SK-N-SH (cell line): ENCODE results near the gene USP46. TPM values are rescaled to one million over a fixed set of nuclear protein-coding genes. Genes with fewer than 3 reads are reported as not detected.

ENCODE experiments used
- CTCF ChIA-PET: fragments of 300-600, 350-600 bp; formaldehyde crosslinking; extraction: SDS; loops from one replicate; lab custom pipeline; 2021; lab: Yijun Ruan, JAX
- POLR2A ChIA-PET: fragments of 350-600 bp; sonication (Branson Sonifier 250); formaldehyde crosslinking; extraction: SDS; loops from one replicate; lab custom pipeline; 2020; ENCODE audit warnings: antibody characterized with exemption, inconsistent platforms; lab: Yijun Ruan, JAX
- DNase-seq: peaks from one replicate; pipeline ENCODE4 v3.0.0; 2012
- H2AFZ ChIP-seq: fragments of 200-600 bp; sonication (generic); 2 replicates; pipeline ENCODE4 v1.8.1; 2016; ENCODE audit warnings: antibody characterized with exemption, mild to moderate bottlenecking, low read depth
- H3F3A ChIP-seq: fragments of 200-600 bp; sonication (generic); replicated peaks from 2 replicates; pipeline ENCODE3; 2016; ENCODE audit warnings: antibody characterized with exemption, mild to moderate bottlenecking; ENCODE audit not compliant: insufficient read depth
- H3K27ac ChIP-seq, 2 experiments: fragments of 200-500 bp in 1 of 2; fragments of 200-600 bp in 1 of 2; sonication (Bioruptor generic) in 1 of 2; sonication (generic), shearing (Covaris generic) in 1 of 2; 2 replicates each; pipeline versions ENCODE4 v1.5.1 to v1.6.1; 2014 to 2016; ENCODE audit warnings: low read depth in 2 of 2, inconsistent platforms in 1 of 2, low read length in 1 of 2, mild to moderate bottlenecking in 1 of 2, mixed read lengths in 1 of 2
- H3K27me3 ChIP-seq: fragments of 200-600 bp; sonication (generic), shearing (Covaris generic); 2 replicates; pipeline ENCODE4 v1.6.1; 2016; ENCODE audit warnings: mixed run types; ENCODE audit not compliant: insufficient read depth
- H3K36me3 ChIP-seq, 2 experiments: fragments of 200-500 bp in 1 of 2; fragments of 200-600 bp in 1 of 2; sonication (Bioruptor generic) in 1 of 2; sonication (generic) in 1 of 2; replicated peaks in 1 of 2; 2 replicates each; pipeline versions ENCODE3 to v1.5.1; 2014 to 2016; ENCODE audit warnings: low read length in 1 of 2, mild to moderate bottlenecking in 1 of 2; ENCODE audit not compliant: insufficient read depth in 2 of 2, control insufficient read depth in 1 of 2
- H3K4me1 ChIP-seq, 2 experiments: fragments of 200-500 bp in 1 of 2; fragments of 200-600 bp in 1 of 2; sonication (Bioruptor generic) in 1 of 2; sonication (generic), shearing (Covaris generic) in 1 of 2; 2 replicates each; pipeline versions ENCODE4 v1.5.1 to v1.6.1; 2014 to 2016; ENCODE audit warnings: low read depth in 1 of 2, low read length in 1 of 2, mixed run types in 1 of 2; ENCODE audit not compliant: insufficient read depth in 2 of 2, control insufficient read depth in 1 of 2
- H3K4me2 ChIP-seq: fragments of 200-600 bp; sonication (generic), shearing (Covaris generic); 2 replicates; pipeline ENCODE4 v1.6.1; 2017; ENCODE audit warnings: mixed run types
- H3K4me3 ChIP-seq, 2 experiments: fragments of 200-500 bp in 1 of 2; fragments of 200-600 bp in 1 of 2; sonication (Bioruptor generic) in 1 of 2; sonication (generic), shearing (Covaris generic) in 1 of 2; 2 replicates each; pipeline versions ENCODE4 v1.5.1 to v1.8.1; 2014 to 2016; ENCODE audit warnings: low read depth in 2 of 2, inconsistent platforms in 1 of 2, low read length in 1 of 2, mild to moderate bottlenecking in 1 of 2, mixed read lengths in 1 of 2, moderate library complexity in 1 of 2
- H3K79me2 ChIP-seq: fragments of 200-600 bp; sonication (generic); 2 replicates; pipeline ENCODE4 v1.8.1; 2017; ENCODE audit warnings: mild to moderate bottlenecking; ENCODE audit not compliant: insufficient read depth
- H3K9ac ChIP-seq: fragments of 200-600 bp; sonication (generic); 2 replicates; pipeline ENCODE4 v1.6.1; 2017; ENCODE audit warnings: mixed run types
- H3K9me2 ChIP-seq: fragments of 200-600 bp; sonication (generic); 2 replicates; pipeline ENCODE4 v1.6.1; 2017; ENCODE audit warnings: mixed run types
- H3K9me3 ChIP-seq: fragments of 200-600 bp; sonication (generic); 2 replicates; pipeline ENCODE4 v1.6.1; 2017; ENCODE audit warnings: mixed run types, mild to moderate bottlenecking, moderate library complexity
- H4K20me1 ChIP-seq: fragments of 200-600 bp; sonication (generic); 2 replicates; pipeline ENCODE4 v1.6.1; 2017; ENCODE audit warnings: mild to moderate bottlenecking, mixed run types; ENCODE audit not compliant: insufficient read depth
- ELF1 ChIP-seq: IDR thresholded peaks from 2 replicates; pipeline ENCODE4 v1.4.0; 2012
- EZH2phosphoT487 ChIP-seq: fragments of 200-600 bp; sonication (generic); IDR thresholded peaks from 2 replicates; pipeline ENCODE4 v1.6.1; 2017; ENCODE audit warnings: low read depth, mixed run types, mild to moderate bottlenecking, antibody characterized with exemption, moderate library complexity, borderline replicate concordance
- FOXJ3 ChIP-seq: sonication (generic); formaldehyde crosslinking; IDR thresholded peaks from 2 replicates; pipeline ENCODE4 v1.5.1; 2020; ENCODE audit warnings: mild to moderate bottlenecking, missing genetic modification reagents
- FOXM1 ChIP-seq: IDR thresholded peaks from 2 replicates; pipeline ENCODE4 v1.4.0; 2012; ENCODE audit warnings: low read depth, mild to moderate bottlenecking
- NFIC ChIP-seq: IDR thresholded peaks from 2 replicates; pipeline ENCODE4 v1.4.0; 2012; ENCODE audit warnings: borderline replicate concordance
- POLR2AphosphoS5 ChIP-seq: IDR thresholded peaks from 2 replicates; pipeline ENCODE4 v1.6.1; 2012; ENCODE audit warnings: low read depth, low read length
- REST ChIP-seq: IDR thresholded peaks from 2 replicates; pipeline ENCODE4 v1.6.1; 2012; ENCODE audit warnings: mild to moderate bottlenecking, low read depth, low read length, moderate library complexity
- RFX5 ChIP-seq: IDR thresholded peaks from 2 replicates; pipeline ENCODE4 v1.6.1; 2012; ENCODE audit warnings: mild to moderate bottlenecking, improper control_type of control experiment, low read length
- RXRA ChIP-seq: IDR thresholded peaks from 2 replicates; pipeline ENCODE4 v1.4.0; 2012; ENCODE audit warnings: low read depth, mild to moderate bottlenecking, borderline replicate concordance
- SIN3A ChIP-seq: IDR thresholded peaks from 2 replicates; pipeline ENCODE4 v1.6.1; 2012; ENCODE audit warnings: low read depth, mild to moderate bottlenecking, low read length, moderate library complexity, borderline replicate concordance
- SMC3 ChIP-seq: IDR thresholded peaks from 2 replicates; pipeline ENCODE4 v1.6.1; 2012; ENCODE audit warnings: low read depth, low read length, improper control_type of control experiment
- TEAD4 ChIP-seq: IDR thresholded peaks from 2 replicates; pipeline ENCODE4 v1.4.0; 2012; ENCODE audit warnings: mild to moderate bottlenecking, borderline replicate concordance; ENCODE audit not compliant: insufficient read depth
- USF1 ChIP-seq: IDR thresholded peaks from 2 replicates; pipeline ENCODE4 v1.4.0; 2012; ENCODE audit warnings: low read depth, borderline replicate concordance
- USF2 ChIP-seq: fragments of 150-350 bp; IDR thresholded peaks from 2 replicates; pipeline ENCODE4 v1.6.1; 2017; ENCODE audit warnings: antibody characterized with exemption, low read length, low read depth, borderline replicate concordance
- ZBTB33 ChIP-seq: IDR thresholded peaks from 2 replicates; pipeline ENCODE4 v1.4.0; 2012; ENCODE audit warnings: low read depth, borderline replicate concordance
- whole genome bisulfite sequencing: methylation state at CpG from one replicate; pipeline ENCODE4 v1.1.6; 2017; ENCODE audit warnings: low lambda C conversion rate; 5-methylcytosine and 5-hydroxymethylcytosine counted together
- polyA plus RNA-seq, 3 experiments: library from polyadenylated mRNA; depleted of rRNA; stranded (reverse); fragments of >200 nt; gene quantifications; 2 replicates each; pipeline ENCODE4 v1.2.3, GENCODE V29; 2012

USP46 gene
- polyA plus RNA-seq, 1 of the 3 experiments (the other 2 are of a cell fraction) = 4.5 TPM

- peaks cover 0 to 3% of the 10 kb centered on the region in 2 experiments for H3K36me3 ChIP-seq
- H3K9me3 ChIP-seq = no peaks in the 10 kb centered on the region
- no peaks in the 10 kb centered on the region for H3F3A ChIP-seq
- POLR2A ChIA-PET = no interaction called here
- H3K9ac ChIP-seq = no peak overlapping the region
- no peak overlapping the region for H3K4me3 ChIP-seq
- H3K4me1 ChIP-seq = peaks cover 0 to 5% of the 10 kb centered on the region in 2 experiments; a peak in 2 of 4 replicates
- H3K4me2 ChIP-seq = no peak overlapping the region
- H3K9me2 ChIP-seq = no peaks in the 10 kb centered on the region
- DNase-seq = no peak
- WGBS = 100% methylated on average over 1 of the region's 1 CpG
- H3K79me2 ChIP-seq = peaks cover 31% of the 10 kb centered on the region; the same call in 1 of the 2 replicates
- H3K27ac ChIP-seq = no peak overlapping the region
- CTCF ChIA-PET = interaction anchor here (1.4 to 1.7 kb wide), 2 partner anchors 9 to 13 kb away, joined by 3 to 4 read pairs; no protein-coding TSS in a partner anchor
- no peak overlapping the region for H2AFZ ChIP-seq
- H4K20me1 ChIP-seq = peaks cover 6% of the 10 kb centered on the region; the same call in 1 of the 2 replicates
- no peak for TF ChIP-seq TEAD4
- no peak for TF ChIP-seq FOXM1
- TF ChIP-seq EZH2phosphoT487 = no peak
- no peak for TF ChIP-seq ELF1
- no peak for TF ChIP-seq RFX5
- no peak for TF ChIP-seq POLR2AphosphoS5
- no peak for TF ChIP-seq USF1
- TF ChIP-seq REST = no peak
- TF ChIP-seq FOXJ3 (CRISPR knock-in tag) = no peak
- no peak for TF ChIP-seq SMC3
- TF ChIP-seq ZBTB33 = no peak
- TF ChIP-seq NFIC = no peak
- no peak for TF ChIP-seq RXRA
- TF ChIP-seq SIN3A = no peak
- no peak for TF ChIP-seq USF2
- H3K27me3 ChIP-seq = no peaks in the 10 kb centered on the region
Measured at GRCh38 chr4:52648836-52649235, 10.3 kb downstream of the USP46 start.
